Panc1 (cell line): ENCODE measurements around the gene NDUFB8.

Experiments used
- CTCF ChIP-seq: fragments of 450-650 bp; IDR thresholded peaks from 2 replicates; pipeline ENCODE4 v1.5.1; 2017; ENCODE audit warnings: mild to moderate bottlenecking
- POLR2AphosphoS5 ChIP-seq: IDR thresholded peaks from 2 replicates; pipeline ENCODE4 v1.6.1; 2012; ENCODE audit warnings: mild to moderate bottlenecking, low read depth, low read length, moderate library complexity

GRCh38 chr10:100485801-100486495 lies 43.7 kb downstream of the NDUFB8 start:
- no peak for TF ChIP-seq CTCF
- TF ChIP-seq POLR2AphosphoS5 = no peak
